ENCODE data around the gene FAM83F.

Gene FAM83F

GRCh38 chr22:40076702-40077645, 82.2 kb downstream of the FAM83F start:
- DNase-seq: no peak

GRCh38 chr22:40077646-40078016, 82.9 kb downstream of the FAM83F start:
- no peak for DNase-seq

- no peak for DNase-seq
Observed at GRCh38 chr22:40081662-40082061, 86.9 kb downstream of the FAM83F start.

- DNase-seq: no peak
Observed at GRCh38 chr22:40082184-40082583, 87.4 kb downstream of the FAM83F start.

GRCh38 chr22:40083794-40084193, 89.0 kb downstream of the FAM83F start:
- no peak for DNase-seq

- DNase-seq: no peak
Observed at GRCh38 chr22:40084246-40084645, 89.5 kb downstream of the FAM83F start.

- no peak for DNase-seq
Observed at GRCh38 chr22:40088818-40089217, 94.1 kb downstream of the FAM83F start.

Data from fibroblast of skin of back (primary cell).